Neural progenitor cell (in vitro differentiated cells): ENCODE results near the gene HADHB. TPM values are rescaled to one million over a fixed set of nuclear protein-coding genes. Genes with fewer than 3 reads are reported as not detected.
"Not testable (repeated sequence)": the region's sequence is repeated elsewhere in the genome, so short reads cannot be mapped to it uniquely, and the experiment has no call there.

Experiments used
- DNase-seq: peaks from one replicate; pipeline ENCODE4 v3.0.0-alpha.2; 2016; ENCODE audit warnings: low spot score
- H2AFZ ChIP-seq: fragments of 200-600 bp; sonication (generic); replicated peaks from 2 replicates; pipeline ENCODE4 v1.6.1; 2016; ENCODE audit warnings: antibody characterized with exemption
- H3F3A ChIP-seq: fragments of 200-600 bp; sonication (generic); 2 replicates; pipeline ENCODE4 v1.6.1; 2016; ENCODE audit warnings: antibody characterized with exemption, low read depth
- H3K27ac ChIP-seq: fragments of 200-600 bp; sonication (generic); 2 replicates; pipeline ENCODE4 v1.5.1; 2016; ENCODE audit warnings: mild to moderate bottlenecking
- H3K27me3 ChIP-seq: fragments of 200-600 bp; sonication (generic); 2 replicates; pipeline ENCODE4 v1.6.1; 2016; ENCODE audit warnings: mild to moderate bottlenecking, moderate library complexity
- H3K36me3 ChIP-seq: fragments of 200-600 bp; sonication (generic); 2 replicates; pipeline ENCODE4 v1.5.1; 2016
- H3K4me1 ChIP-seq: fragments of 200-600 bp; sonication (generic); 2 replicates; pipeline ENCODE4 v1.6.1; 2016; ENCODE audit warnings: mixed run types
- H3K4me2 ChIP-seq: fragments of 200-600 bp; sonication (generic); 2 replicates; pipeline ENCODE4 v1.6.1; 2016
- H3K4me3 ChIP-seq: fragments of 200-600 bp; sonication (generic); 2 replicates; pipeline ENCODE4 v1.5.1; 2016
- H3K79me2 ChIP-seq: fragments of 200-600 bp; sonication (generic); 2 replicates; pipeline ENCODE4 v1.6.1; 2016; ENCODE audit warnings: low read depth
- H3K9ac ChIP-seq: fragments of 200-600 bp; sonication (generic); 2 replicates; pipeline ENCODE4 v1.6.1; 2016
- H3K9me3 ChIP-seq: fragments of 200-600 bp; sonication (generic); 2 replicates; pipeline ENCODE4 v1.5.1; 2016; ENCODE audit warnings: low read depth
- H4K20me1 ChIP-seq: fragments of 200-600 bp; sonication (generic); 2 replicates; pipeline ENCODE4 v1.6.1; 2016; ENCODE audit warnings: low read depth
- H3K27ac Mint-ChIP-seq: 3 replicates; pipeline ENCODE4 v1.8.0; 2021; ENCODE audit warnings: mixed read lengths
- H3K27me3 Mint-ChIP-seq: 2 replicates; pipeline ENCODE4 v1.8.0; 2022; ENCODE audit warnings: low read depth, mild to moderate bottlenecking, inconsistent platforms, moderate library complexity, mixed read lengths; ENCODE audit not compliant: insufficient read depth
- H3K36me3 Mint-ChIP-seq: 3 replicates; pipeline ENCODE4 v1.8.0; 2021; ENCODE audit warnings: mixed read lengths
- H3K4me1 Mint-ChIP-seq: 3 replicates; pipeline ENCODE4 v1.8.0; 2021; ENCODE audit warnings: mixed read lengths
- H3K4me3 Mint-ChIP-seq: 3 replicates; pipeline ENCODE4 v1.8.0; 2021; ENCODE audit warnings: mild to moderate bottlenecking, moderate library complexity, mixed read lengths
- H3K9me3 Mint-ChIP-seq: 3 replicates; pipeline ENCODE4 v1.8.0; 2020; ENCODE audit warnings: mixed read lengths
- CTCF ChIP-seq: fragments of 200-600 bp; sonication (generic); IDR thresholded peaks from 2 replicates; pipeline ENCODE4 v1.5.1; 2017; ENCODE audit warnings: antibody characterized with exemption, mild to moderate bottlenecking
- EZH2 ChIP-seq: fragments of 200-600 bp; sonication (generic); IDR thresholded peaks from 2 replicates; pipeline ENCODE4 v1.6.1; 2017; ENCODE audit warnings: antibody characterized with exemption, mild to moderate bottlenecking, moderate library complexity
- EZH2phosphoT487 ChIP-seq: fragments of 200-600 bp; sonication (generic); IDR thresholded peaks from 2 replicates; pipeline ENCODE4 v1.6.1; 2017; ENCODE audit warnings: antibody characterized with exemption
- total RNA-seq: library from RNA; depleted of rRNA; stranded (reverse); fragments of >200 nt; gene quantifications from 2 replicates; pipeline ENCODE4 v1.2.3, GENCODE V29; 2015; ENCODE audit warnings: low replicate concordance

The HADHB gene
- total RNA-seq, 1 donor from 2014 or later, result 40.6 TPM

- no peaks in the 10 kb centered on the region for H3K9me3 Mint-ChIP-seq
Observed at GRCh38 chr2:26249625-26250024, 4.9 kb downstream of the HADHB start.

GRCh38 chr2:26251893-26252292 lies 7.2 kb downstream of the HADHB start:
- no peaks in the 10 kb centered on the region for H3K36me3 ChIP-seq
- H3K27ac ChIP-seq, result no peak overlapping the region
- Mint-ChIP-seq H3K27ac (no peak overlapping the region), H3K4me3 (no peak overlapping the region), H3K27me3 (no peaks in the 10 kb centered on the region), H3K4me1 (peaks cover 4% of the 10 kb centered on the region), H3K36me3 (peaks cover 4% of the 10 kb centered on the region), H3K9me3 (no peaks in the 10 kb centered on the region)
- no peak overlapping the region for H3K9ac ChIP-seq
- no peaks in the 10 kb centered on the region for H3K9me3 ChIP-seq
- no peak overlapping the region for H2AFZ ChIP-seq
- no peak for DNase-seq
- no peaks in the 10 kb centered on the region for H3K4me1 ChIP-seq
- H3F3A ChIP-seq, result peaks cover 5% of the 10 kb centered on the region
- H3K4me3 ChIP-seq, result no peak overlapping the region
- TF ChIP-seq EZH2 (no peak), EZH2phosphoT487 (no peak), CTCF (no peak)
- H3K79me2 ChIP-seq, result peaks cover 54% of the 10 kb centered on the region
- peaks cover 7% of the 10 kb centered on the region for H4K20me1 ChIP-seq
- no peaks in the 10 kb centered on the region for H3K27me3 ChIP-seq
- no peak overlapping the region for H3K4me2 ChIP-seq

More at GRCh38 chr2:26249625-26250024, 4.9 kb downstream of the HADHB start:
- H3F3A ChIP-seq, result peaks cover 13% of the 10 kb centered on the region
- H3K27ac Mint-ChIP-seq, result no peak overlapping the region
- peaks cover 7% of the 10 kb centered on the region for H3K4me1 ChIP-seq
- no peaks in the 10 kb centered on the region for H3K9me3 ChIP-seq
- H3K4me3 Mint-ChIP-seq, result no peak overlapping the region
- H3K27me3 ChIP-seq, result no peaks in the 10 kb centered on the region
- no peaks in the 10 kb centered on the region for H3K27me3 Mint-ChIP-seq
- DNase-seq, result no peak
- peaks cover under 1% of the 10 kb centered on the region for H3K36me3 Mint-ChIP-seq
- no peak overlapping the region for H3K4me3 ChIP-seq
- peaks cover 73% of the 10 kb centered on the region for H3K79me2 ChIP-seq
- no peaks in the 10 kb centered on the region for H3K36me3 ChIP-seq
- peaks cover 11% of the 10 kb centered on the region for H4K20me1 ChIP-seq
- H3K27ac ChIP-seq, result no peak overlapping the region
- H3K9ac ChIP-seq, result no peak overlapping the region
- no peak for TF ChIP-seq EZH2
- TF ChIP-seq EZH2phosphoT487, result no peak
- TF ChIP-seq CTCF, result no peak
- no peak overlapping the region for H3K4me2 ChIP-seq
- no peak overlapping the region for H2AFZ ChIP-seq
- peaks cover 20% of the 10 kb centered on the region for H3K4me1 Mint-ChIP-seq

GRCh38 chr2:26255759-26256384 lies 11.1 kb downstream of the HADHB start:
- peaks cover 7% of the 10 kb centered on the region for H4K20me1 ChIP-seq
- H3K27ac ChIP-seq, result no peak overlapping the region
- TF ChIP-seq EZH2, result no peak
- TF ChIP-seq EZH2phosphoT487, result no peak
- TF ChIP-seq CTCF, result no peak
- Mint-ChIP-seq H3K4me3 (no peak overlapping the region), H3K36me3 (peaks cover 23% of the 10 kb centered on the region), H3K4me1 (no peaks in the 10 kb centered on the region), H3K27me3 (no peaks in the 10 kb centered on the region), H3K27ac (no peak overlapping the region), H3K9me3 (no peaks in the 10 kb centered on the region)
- H3K9me3 ChIP-seq, result no peaks in the 10 kb centered on the region
- no peak overlapping the region for H3K4me2 ChIP-seq
- no peak overlapping the region for H2AFZ ChIP-seq
- no peak overlapping the region for H3K9ac ChIP-seq
- H3K79me2 ChIP-seq, result peaks cover 15% of the 10 kb centered on the region
- no peaks in the 10 kb centered on the region for H3K36me3 ChIP-seq
- no peaks in the 10 kb centered on the region for H3K27me3 ChIP-seq
- no peak overlapping the region for H3K4me3 ChIP-seq
- no peaks in the 10 kb centered on the region for H3K4me1 ChIP-seq
- peaks cover 5% of the 10 kb centered on the region for H3F3A ChIP-seq
- DNase-seq, result no peak

GRCh38 chr2:26258836-26259235 lies 14.1 kb downstream of the HADHB start:
- H3K27me3 Mint-ChIP-seq, H3F3A ChIP-seq, H4K20me1 ChIP-seq, H3K9ac ChIP-seq, H3K9me3 Mint-ChIP-seq, H3K79me2 ChIP-seq, H3K4me1 ChIP-seq, H3K27ac Mint-ChIP-seq, H3K36me3 ChIP-seq, H3K4me2 ChIP-seq, H3K27ac ChIP-seq, H3K4me3 ChIP-seq, H3K27me3 ChIP-seq, H3K4me3 Mint-ChIP-seq, DNase-seq, H2AFZ ChIP-seq, H3K4me1 Mint-ChIP-seq, H3K9me3 ChIP-seq: not testable (repeated sequence)
- H3K36me3 Mint-ChIP-seq, result peaks cover 23% of the 10 kb centered on the region
